ENCODE results near the gene POU4F3. TPM values are rescaled to one million over a fixed set of nuclear protein-coding genes. Genes with fewer than 3 reads are reported as not detected.

Gene POU4F3
- total and polyA plus RNA-seq, 2 of the 8 experiments (the other 6 are each of a cell fraction or from before 2014, with no cell fraction given): 0.09 TPM; not detected in 1

- H3K4ac ChIP-seq (replicated peaks; ENCODE audit: insufficient read length, low read depth, low read length): no peak overlapping the region
- H3K27ac ChIP-seq (ENCODE audit: low read depth, low read length): no peak overlapping the region
- POLR2A ChIA-PET (ENCODE audit: partially characterized antibody): no interaction called here
- H4K20me1 ChIP-seq (replicated peaks in 1 of 2; ENCODE audit: control insufficient read depth in 1 of 2, insufficient read depth in 2 of 2, low read length in 2 of 2): no peaks in the 10 kb centered on the region
- H2BK15ac ChIP-seq (ENCODE audit: low read length): no peak overlapping the region
- H4K5ac ChIP-seq (ENCODE audit: insufficient read length, low read depth, low read length): no peak overlapping the region
- H3K9me3 ChIP-seq (ENCODE audit: insufficient read depth in 2 of 2, low read depth in 1 of 2, low read length in 1 of 2): no peaks in the 10 kb centered on the region
- no peak overlapping the region for H4K91ac ChIP-seq (replicated peaks; ENCODE audit: insufficient read length, low read length)
- FAIRE-seq: no peak
- H3K4me2 ChIP-seq (ENCODE audit: insufficient read depth in 1 of 2, low read depth in 2 of 2, low read length in 2 of 2): no peak overlapping the region
- no peak for TF ChIP-seq CHD2 (IDR thresholded peaks at IDR 0.05; ENCODE audit: low read length)
- no peak for TF ChIP-seq USF2 (IDR thresholded peaks at IDR 0.05; ENCODE audit: low read length)
- no peak for TF ChIP-seq RFX5 (IDR thresholded peaks at IDR 0.05; ENCODE audit: borderline replicate concordance, low read depth, low read length)
- TF ChIP-seq KDM4A (IDR thresholded peaks at IDR 0.05; ENCODE audit: low read depth, low read length, severe bottlenecking): no peak
- no peak for TF ChIP-seq SP2 (IDR thresholded peaks at IDR 0.05; ENCODE audit: low read length)
- no peak for TF ChIP-seq SP1 (IDR thresholded peaks at IDR 0.05; ENCODE audit: low read depth, low read length)
- no peak for TF ChIP-seq NANOG (IDR thresholded peaks at IDR 0.05; ENCODE audit: insufficient read depth, low read depth, low read length, poor library complexity, severe bottlenecking)
- TF ChIP-seq CEBPB (IDR thresholded peaks at IDR 0.05; ENCODE audit: low read depth, low read length): no peak
- TF ChIP-seq CTCF (IDR thresholded peaks at IDR 0.05; ENCODE audit: control extremely low read depth in 1 of 3, insufficient read depth in 1 of 3, low read depth in 1 of 3, low read length in 3 of 3): no peak
- TF ChIP-seq POLR2A (IDR thresholded peaks at IDR 0.05; ENCODE audit: control extremely low read depth in 1 of 2, low read depth in 2 of 2, low read length in 2 of 2): no peak
- no peak for TF ChIP-seq TEAD4 (IDR thresholded peaks at IDR 0.05; ENCODE audit: low read depth, low read length)
- H3K18ac ChIP-seq (ENCODE audit: extremely low read depth, low read length): no peak overlapping the region
- H3K4me3 ChIP-seq (ENCODE audit: extremely low read depth in 1 of 4, insufficient read depth in 2 of 4, low read depth in 3 of 4, low read length in 4 of 4): no peak overlapping the region
- H2AFZ ChIP-seq (ENCODE audit: low read length): no peak overlapping the region
- H3K27me3 ChIP-seq (replicated peaks in 1 of 4; ENCODE audit: control insufficient read depth in 3 of 4, extremely low read depth in 1 of 4, insufficient read depth in 3 of 4, low read length in 3 of 4): peaks cover 0 to 4% (median 0%) of the 10 kb centered on the region in 4 experiments; a peak in 1 of 7 replicates
- H2BK12ac ChIP-seq (ENCODE audit: low read depth, low read length): no peak overlapping the region
- DNase-seq (ENCODE audit: low read depth in 1 of 2, low spot score in 2 of 2): no peak
- no peak overlapping the region for H3K9ac ChIP-seq (replicated peaks in 1 of 4; ENCODE audit: extremely low read depth in 1 of 4, low read depth in 3 of 4, low read length in 3 of 4)
- CTCF ChIA-PET (ENCODE audit: partially characterized antibody): no interaction called here
- H3K79me1 ChIP-seq (ENCODE audit: low read depth, low read length): no peaks in the 10 kb centered on the region
- H3K4me1 ChIP-seq (replicated peaks in 1 of 4; ENCODE audit: control insufficient read depth in 3 of 4, insufficient read depth in 4 of 4, low read length in 3 of 4): no peaks in the 10 kb centered on the region
- H2BK120ac ChIP-seq (replicated peaks; ENCODE audit: low read depth, low read length): no peak overlapping the region
- 88% methylated on average over 5 of the region's 5 CpGs; no CpG with 5 or more reads in 1 of the 2 experiments for WGBS, 2 experiments (ENCODE audit: extremely low coverage in 1 of 2, insufficient coverage in 1 of 2, insufficient read length in 1 of 2, insufficient replicate concordance in 2 of 2, low coverage in 1 of 2, low lambda C conversion rate in 2 of 2, missing lambda C conversion rate in 1 of 2)
- no peaks in the 10 kb centered on the region for H3K79me2 ChIP-seq (ENCODE audit: control insufficient read depth in 1 of 2, insufficient read depth in 2 of 2, low read length in 2 of 2)
- H4K8ac ChIP-seq (ENCODE audit: extremely low read depth, insufficient read depth, low read length): no peak overlapping the region
- H3K23ac ChIP-seq (ENCODE audit: insufficient read length): no peak overlapping the region
- peaks cover 3% of the 10 kb centered on the region; the same call in 1 of the 2 replicates for H3K23me2 ChIP-seq (ENCODE audit: low read depth, low read length)
- no peak overlapping the region for H3K56ac ChIP-seq (replicated peaks; ENCODE audit: insufficient read length, low read depth, low read length)
- H2AK5ac ChIP-seq (ENCODE audit: low read depth, low read length): no peak overlapping the region
- no peak overlapping the region for H3K14ac ChIP-seq (ENCODE audit: insufficient read length)
- H2BK5ac ChIP-seq (ENCODE audit: low read depth, low read length): no peak overlapping the region
- H3K36me3 ChIP-seq (ENCODE audit: control insufficient read depth in 2 of 4, insufficient read depth in 4 of 4, low read length in 3 of 4): no peaks in the 10 kb centered on the region
- no peak overlapping the region for H2BK20ac ChIP-seq (ENCODE audit: low read length)
These were observed 21.2 kb downstream of the POU4F3 start for GRCh38 chr5:146359836-146360235.

All from H1 (cell line).